Left kidney (tissue), 8 donors: ENCODE data around the gene CCDC102B. TPM values are rescaled to one million over a fixed set of nuclear protein-coding genes. Genes with fewer than 3 reads are reported as not detected.
"Not testable (repeated sequence)": the region's sequence is repeated elsewhere in the genome, so short reads cannot be mapped to it uniquely, and the experiment has no call there.

ENCODE experiments used
- DNase-seq: peaks from one replicate; pipeline ENCODE4 v3.0.0-alpha.2; 2013
- long read RNA-seq, 8 donors: transcript quantifications; one replicate each; lab custom pipeline, GENCODE V29; 2026
- polyA plus RNA-seq: library from polyadenylated mRNA; unstranded; fragments of 120-200 nt; gene quantifications from one replicate; pipeline ENCODE4 v1.2.1, GENCODE V29; 2013; ENCODE audit not compliant: insufficient read length

CCDC102B gene
- polyA plus RNA-seq: 8.8 TPM
- long read RNA-seq, donor 1, partial matches to known transcripts: 0 of 1 reads
- long read RNA-seq, donor 1, other reads (novel, unspliced or antisense): 0 of 1 reads
- long read RNA-seq, donor 2, partial matches to known transcripts: 0 of 1 reads
- long read RNA-seq, donor 2, other reads (novel, unspliced or antisense): 0 of 1 reads
- long read RNA-seq, donor 3: 0 reads
- long read RNA-seq, donor 4: 0 reads
- long read RNA-seq, donor 5, partial matches to known transcripts: 0 of 1 reads
- long read RNA-seq, donor 5, other reads (novel, unspliced or antisense): 0 of 1 reads
- long read RNA-seq, donor 6: 0 reads
- long read RNA-seq, donor 7: 0 reads
- long read RNA-seq, donor 8: 0 reads

DNA sequence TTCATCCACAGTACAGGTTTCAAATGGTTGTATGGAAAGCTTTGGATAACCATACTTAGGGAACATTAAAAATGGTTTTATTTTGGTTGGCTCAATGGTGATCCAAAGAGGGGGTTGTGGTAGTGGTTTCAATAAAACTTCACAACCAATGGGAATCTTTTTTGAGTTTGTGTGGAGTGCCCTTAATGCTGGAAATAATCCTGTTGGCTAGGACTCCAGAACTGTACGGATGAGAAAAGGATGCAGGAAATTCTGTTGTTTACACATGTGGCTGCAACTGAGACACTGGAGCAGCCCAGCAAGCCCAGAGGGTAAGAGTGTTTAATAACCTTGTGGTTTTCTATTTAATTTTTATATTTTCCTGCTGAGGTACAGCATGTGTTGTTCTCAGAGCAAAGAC, at the start of gene CCDC102B:
Gene CCDC102B, plus strand, starts transcription at position 210 of the 400 bp plus-strand sequence. CDS start 38,684 bp downstream, outside the sequence.
- DNase-seq: no peak

DNA sequence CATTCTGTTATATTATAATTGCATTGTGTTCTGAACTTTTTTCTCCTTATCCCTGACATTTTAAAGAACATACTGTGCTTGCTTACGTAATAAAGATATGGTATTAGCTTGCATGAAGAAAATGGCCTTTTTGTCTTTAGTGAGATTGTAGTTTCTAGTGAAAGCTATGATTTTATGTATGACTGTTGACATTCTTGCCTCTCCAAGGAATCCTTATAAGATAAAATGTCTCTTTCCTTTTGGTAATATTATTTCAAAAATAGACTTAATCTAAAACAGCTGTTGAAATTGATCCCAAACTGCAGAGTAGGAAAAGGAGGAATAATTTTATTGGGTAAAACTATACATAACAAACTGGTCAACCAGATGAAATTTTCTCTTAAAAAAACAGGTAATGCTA, 40.8 kb upstream of the CCDC102B start:
- DNase-seq: no peak

DNA sequence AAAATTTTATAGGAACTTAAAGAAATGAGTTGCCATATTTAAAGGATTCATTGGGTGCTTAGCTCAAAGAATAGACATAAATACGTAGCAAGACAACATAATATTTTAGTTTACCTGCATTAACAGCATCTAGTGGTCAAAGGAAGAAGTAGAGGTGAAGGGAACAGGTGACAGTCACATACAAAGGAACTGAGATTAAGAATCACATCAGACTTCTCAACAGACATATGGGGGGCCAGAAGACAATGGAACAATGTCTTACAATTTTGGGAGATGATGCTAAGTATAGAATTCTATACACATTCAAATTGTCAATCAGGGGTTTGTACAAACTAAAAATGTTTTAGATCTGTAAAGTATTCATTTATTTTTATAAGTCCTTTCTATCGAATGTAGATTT, 38.6 kb upstream of the CCDC102B start:
- no peak for DNase-seq

DNA sequence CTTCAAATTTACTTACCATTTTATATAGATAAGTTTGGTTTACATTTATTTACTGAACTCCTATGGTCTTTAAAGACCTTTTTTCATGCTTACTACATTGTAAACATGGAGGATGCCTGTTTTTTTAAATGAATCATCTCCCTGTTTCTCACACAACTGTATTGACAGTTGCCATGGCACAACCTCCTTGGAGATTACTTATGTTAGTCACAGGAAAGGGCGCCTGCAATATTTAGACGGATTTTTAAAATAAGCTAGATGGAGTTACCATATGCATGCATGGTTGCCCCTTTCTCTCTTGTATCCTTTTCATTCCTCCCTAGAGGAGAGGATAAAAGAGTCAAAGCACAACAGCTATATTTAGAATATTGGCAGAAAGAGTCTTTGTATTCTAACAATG, 34.8 kb upstream of the CCDC102B start:
- DNase-seq: no peak

DNA sequence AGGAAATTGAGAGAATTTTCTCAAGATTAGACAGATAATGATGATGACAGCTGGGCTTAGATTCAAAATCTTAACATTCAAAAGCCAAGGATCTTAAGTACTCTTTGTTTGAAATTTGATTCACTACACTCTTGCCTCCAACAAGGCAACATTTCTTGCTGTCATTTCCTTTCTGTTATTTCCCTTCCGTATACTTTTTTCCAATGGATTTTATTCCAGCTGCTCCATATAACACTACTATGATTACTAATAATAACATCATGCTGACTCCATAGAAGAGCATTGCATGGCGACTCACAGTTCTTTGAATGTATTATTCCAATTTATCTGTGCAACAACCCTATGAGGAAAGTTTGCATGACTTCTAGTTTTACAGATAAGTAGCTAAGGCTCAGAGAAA, 33.9 kb upstream of the CCDC102B start:
- no peak for DNase-seq

DNA sequence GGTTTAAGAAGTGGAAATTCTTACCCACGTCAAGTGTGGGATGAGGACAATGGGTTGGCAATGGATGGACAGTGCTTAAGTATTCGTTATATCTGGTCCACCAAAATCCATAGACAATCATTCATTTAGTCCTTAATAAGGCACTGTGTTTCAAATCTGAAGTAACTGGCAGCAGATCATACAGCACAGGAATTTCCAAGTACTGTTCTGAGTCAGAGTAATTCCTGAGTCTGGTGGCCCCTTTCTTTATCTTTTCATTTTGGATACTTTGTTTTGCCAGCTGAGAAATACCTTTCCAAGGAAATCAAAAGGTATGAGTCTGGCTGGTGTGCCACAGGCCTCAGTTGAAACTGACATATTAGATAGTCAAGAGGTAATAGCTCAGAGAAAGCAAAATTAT, 31.4 kb upstream of the CCDC102B start:
- DNase-seq: no peak

DNA sequence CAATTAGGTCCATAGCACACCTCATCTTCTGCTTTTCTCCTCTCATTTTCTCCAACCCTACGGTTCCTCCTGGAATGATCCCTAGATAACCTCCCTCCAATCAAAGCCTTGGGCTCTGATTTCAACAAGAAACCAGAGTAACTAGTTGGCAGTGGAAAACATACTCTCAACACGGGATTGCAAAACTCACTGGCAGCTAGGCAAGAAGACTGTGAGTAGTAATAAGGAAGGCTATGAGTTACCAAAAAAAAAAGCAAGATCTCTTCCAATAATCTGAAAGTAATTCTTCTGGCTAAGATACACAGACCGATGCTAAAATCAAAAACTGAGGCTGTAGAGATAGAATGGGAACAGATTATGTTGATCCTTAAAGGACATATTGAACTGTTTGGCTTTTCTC, 28.4 kb upstream of the CCDC102B start:
- no peak for DNase-seq

DNA sequence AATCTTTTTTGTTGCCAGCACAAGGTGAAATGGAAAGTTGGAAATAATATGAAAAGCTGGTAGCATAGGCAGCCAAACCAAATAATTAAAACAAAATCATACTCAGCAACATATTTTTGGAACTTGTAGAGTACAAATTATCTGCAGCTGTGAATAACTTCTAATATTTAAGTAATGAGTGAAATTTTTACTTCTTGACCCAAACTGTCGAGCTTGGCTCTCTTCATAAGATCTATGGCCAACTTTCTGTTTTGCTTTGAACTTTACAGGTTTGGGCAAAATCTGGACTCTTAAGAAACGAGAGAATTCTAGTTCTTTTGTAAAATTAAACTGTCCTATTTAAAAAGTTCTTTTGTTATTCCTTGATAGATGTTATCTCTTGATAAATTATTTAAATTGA, 25.6 kb upstream of the CCDC102B start:
- no peak for DNase-seq

DNA sequence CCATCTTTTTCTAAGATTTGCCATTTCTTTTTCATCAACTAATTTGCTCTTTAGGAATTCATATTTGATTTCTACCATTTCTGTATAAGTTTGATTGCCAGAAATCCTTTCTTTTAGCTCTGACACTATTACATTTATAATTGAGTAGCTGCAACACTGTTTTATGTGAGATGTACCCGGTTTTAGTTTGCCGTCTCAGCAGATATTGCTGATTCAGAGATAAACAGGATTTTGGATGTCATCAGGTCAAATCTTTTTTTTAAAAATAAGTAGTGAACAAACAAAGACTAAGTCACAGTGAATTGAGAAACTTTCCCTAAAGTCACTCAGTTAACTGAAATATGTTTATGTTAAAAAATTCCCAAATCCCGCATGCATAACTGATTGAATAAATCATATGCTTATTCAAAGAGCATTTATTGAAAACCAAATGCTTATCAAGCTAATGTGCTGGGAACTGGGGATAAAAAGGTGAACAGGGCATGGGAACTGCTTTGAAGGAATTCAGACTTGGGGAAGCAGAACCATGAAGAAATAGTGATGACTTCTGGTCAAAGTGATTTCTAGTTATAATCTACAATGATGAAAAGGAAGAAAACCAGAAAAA, 19.5 kb upstream of the CCDC102B start:
- DNase-seq: no peak

DNA sequence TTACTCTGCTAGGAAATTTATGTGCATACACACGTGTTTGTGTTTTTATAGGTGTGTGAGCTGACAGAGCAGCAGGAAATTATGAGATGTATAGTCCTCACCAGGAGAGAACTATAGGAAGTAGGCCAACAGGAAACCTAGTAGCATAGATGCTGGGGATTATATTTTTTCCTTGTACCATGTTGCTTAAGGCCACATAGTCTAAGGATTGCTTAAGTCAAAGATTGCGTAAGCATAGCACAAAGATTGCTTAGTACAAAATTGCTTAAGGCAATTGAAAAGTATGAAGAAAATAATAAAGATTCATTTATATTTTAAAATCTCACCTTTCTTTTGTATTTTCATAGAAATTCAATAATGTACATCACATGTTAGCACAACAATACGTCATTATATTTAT, 18.7 kb upstream of the CCDC102B start:
- no peak for DNase-seq

DNA sequence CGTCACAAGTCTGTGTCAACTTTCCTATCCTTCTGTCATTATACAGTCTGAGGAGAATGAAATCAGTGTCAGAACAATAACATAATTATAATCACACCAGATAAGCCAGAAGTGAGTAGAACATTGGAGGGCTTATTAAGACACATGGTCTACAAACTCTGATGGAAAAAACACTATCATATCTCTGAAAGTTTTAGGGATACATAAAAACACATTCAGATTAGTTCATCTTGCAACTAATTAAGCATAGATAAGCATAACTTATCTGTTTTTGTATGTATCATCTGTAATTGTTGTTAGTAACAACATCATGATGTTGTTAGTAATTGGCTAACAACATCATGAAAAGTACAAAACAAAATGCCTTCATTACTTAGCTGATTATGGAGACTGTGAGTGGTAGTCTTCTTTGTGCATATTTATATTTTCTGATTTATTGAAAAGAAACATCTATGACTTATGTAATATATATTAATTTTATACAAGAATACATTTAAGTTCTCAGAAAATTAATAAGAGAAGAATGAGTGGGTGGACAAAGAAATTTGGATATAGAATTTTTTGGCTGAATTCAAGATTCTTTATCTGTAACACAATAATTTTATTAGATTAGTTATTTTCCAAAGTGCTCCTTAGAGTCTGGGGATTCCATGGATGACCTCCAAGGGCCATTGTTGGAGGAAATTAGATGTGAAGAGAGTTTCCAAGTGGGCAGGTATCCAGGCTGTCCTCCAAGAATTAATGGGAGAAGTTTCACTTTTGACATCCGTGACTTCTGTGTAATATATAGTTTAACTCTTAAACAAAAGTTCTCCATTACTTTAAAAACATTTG, 16.9 kb upstream of the CCDC102B start:
- DNase-seq: no peak

DNA sequence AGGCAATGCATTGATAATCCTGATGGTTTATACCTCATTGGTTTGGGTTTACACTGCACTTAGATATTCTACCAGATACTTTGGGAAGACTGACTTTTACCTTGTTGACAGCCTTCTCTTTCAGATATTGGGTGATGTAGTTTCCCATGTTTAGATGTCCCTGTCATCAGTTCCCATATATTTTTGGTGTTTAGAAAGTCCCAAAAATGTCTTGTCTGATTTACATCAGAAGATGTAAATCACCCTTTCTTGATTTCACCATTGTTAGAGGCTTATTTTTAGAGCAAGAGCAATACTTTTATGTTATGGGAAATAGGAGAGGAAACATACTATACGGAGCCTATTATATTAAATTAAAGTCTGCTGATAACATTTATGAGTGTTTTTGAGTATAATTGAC, 14.4 kb upstream of the CCDC102B start:
- no peak for DNase-seq

DNA sequence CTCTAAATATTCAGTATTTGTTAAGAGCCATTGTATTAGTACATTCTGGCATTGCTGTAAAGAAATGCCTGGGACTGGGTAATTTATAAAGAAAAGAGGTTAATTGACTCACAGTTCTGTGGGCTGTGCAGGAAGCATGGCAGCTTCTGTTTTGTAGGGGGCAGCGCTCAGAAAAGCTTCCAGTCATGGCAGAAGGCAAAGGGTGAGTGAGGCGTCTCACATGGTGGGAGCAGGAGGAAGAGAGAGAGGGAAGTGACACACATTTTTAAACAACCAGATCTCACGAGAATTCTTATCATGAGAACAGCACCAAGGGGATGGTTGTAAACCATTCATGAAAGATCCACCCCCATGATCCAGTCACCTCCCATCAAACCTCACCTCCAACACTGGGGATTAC, 13.8 kb upstream of the CCDC102B start:
- no peak for DNase-seq

DNA sequence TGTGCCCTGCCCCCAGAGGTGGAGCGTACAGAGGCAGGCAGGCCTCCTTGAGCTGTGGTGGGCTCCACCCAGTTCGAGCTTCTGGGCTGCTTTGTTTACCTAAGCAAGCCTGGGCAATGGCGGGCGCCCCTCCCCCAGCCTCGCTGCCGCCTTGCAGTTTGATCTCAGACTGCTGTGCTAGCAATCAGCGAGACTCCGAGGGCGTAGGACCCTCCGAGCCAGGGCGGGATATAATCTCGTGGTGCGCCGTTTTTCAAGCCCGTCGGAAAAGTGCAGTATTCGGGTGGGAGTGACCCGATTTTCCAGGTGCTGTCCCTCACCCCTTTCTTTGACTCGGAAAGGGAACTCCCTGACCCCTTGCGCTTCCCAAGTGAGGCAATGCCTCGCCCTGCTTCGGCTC, 7.6 kb upstream of the CCDC102B start:
- DNase-seq: not testable (repeated sequence)

DNA sequence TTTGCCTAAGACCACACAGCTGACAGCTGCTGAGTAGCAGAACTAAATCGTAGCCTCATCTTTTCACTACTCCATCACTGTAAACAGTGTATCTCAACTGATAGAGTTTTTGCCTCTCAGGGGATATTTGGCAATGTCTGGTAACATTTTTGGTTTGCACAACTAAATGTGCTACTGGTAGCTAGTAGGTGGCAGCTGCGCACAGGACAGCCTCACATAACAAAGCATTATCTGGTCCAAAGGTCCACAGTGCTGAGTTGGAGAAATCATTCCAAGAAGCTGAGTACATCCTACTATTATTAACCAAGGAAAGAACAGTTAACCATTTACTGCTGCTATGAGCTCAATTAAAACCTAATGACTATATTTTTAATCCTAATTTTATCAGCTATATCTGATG, 6.1 kb upstream of the CCDC102B start:
- no peak for DNase-seq

DNA sequence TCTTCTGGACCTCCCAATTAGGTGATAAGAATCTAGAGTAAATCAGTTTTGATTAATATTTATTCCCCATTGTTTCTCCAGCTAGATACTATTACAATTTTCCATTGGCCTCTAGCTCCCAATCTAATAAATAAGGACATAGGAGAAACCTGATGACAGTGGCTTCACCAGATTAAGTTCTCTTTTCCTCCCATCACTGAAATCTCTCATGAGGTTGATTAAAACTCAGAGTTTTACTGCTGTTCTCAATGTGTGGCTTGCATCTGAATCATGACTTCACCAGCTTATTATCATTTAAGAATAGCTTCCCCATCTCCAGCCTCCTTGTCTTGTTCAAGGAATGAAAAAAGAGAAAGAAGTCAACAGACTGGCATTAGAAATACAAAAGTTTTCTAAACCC, 3.9 kb upstream of the CCDC102B start:
- DNase-seq: no peak

DNA sequence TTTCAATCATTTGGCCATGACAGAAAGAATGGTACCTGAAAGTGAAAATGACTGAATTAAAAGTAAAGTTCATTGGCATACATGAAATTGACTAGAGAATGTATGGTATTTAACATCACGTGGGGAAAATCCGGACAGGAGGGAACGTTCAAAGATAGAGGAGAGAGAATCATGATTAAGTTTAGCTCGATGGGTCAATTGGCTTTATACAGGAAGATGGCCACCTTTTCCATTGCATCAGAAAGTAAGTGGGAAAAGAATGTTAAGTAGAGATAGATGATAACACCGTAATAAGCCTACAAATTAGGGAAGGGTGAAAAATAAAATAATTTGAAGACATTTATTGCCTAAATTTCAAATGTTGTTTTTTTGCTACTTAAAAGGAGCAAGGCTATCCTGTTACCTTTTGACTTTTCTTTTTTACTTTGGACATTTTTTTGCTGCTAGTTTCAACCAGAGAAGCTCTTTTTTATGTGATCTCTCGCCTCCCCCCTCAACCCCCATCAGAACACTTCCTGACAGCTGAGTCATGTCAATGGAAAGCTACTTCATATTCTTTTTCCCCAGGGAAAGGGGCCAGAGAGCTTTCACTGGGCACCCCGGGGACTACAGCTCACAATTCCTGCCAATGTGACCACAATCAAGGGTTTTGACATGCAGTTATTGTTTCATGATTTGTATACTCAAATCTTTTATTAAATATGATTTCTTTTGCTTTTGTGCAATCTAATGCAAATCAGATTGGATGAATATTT, 767 bp upstream of the CCDC102B start:
- DNase-seq: no peak

DNA sequence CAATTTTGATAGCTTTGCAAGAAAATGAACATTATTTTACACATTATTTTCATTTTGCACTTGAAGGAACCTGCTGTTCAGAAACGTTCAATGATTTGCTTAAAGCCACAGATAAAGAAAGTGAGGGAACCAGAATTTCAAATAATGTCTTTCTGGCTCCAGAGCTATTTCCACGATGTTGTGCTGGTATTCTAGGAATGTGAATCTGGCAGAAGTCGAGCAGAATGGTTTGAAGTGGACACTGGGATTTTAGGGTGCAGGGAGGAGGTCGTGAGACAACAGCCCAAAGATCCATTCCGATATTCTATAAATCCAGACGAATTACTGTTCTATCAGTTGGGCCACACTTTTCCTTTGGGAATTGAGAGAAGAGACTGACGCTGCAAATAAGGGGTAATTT, 2.2 kb downstream of the CCDC102B start:
- DNase-seq: no peak

DNA sequence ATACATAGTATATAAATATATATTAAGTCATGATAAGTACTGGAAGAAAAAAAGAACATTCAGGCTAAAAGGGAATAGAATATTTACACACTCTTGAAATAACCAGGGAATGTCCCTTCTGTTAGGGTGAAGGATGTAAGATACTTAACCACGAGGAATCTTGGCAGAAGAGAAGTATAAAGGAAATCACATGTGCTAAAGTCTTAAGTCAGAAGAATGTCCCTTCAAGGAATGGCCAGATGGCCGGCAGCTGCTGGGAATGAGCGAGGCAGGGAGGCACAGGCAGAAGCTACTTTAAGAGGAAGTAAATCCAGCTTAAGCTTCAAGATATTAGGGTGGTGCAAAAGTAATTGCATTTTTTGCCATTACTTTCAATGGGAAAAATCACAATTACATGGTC, 5.5 kb downstream of the CCDC102B start:
- peak; percentile 37 for DNase-seq

DNA sequence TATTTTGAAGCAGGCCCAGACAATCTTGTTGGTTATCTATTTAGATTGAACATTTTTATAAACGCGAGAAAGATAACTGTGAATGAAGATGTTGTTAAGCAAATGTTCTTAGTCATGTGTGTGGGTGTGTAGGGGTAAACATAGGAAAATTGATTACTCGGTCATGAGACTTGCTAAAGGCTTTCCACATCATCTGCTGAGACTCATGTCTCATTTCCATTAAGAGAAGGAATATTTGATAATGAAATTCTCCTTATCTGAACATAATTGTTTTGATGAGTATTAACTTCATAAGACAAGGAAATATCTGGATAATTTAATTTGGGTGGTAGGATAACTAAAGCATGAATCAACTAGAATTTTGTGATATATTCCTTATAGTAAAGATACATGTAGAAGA, 19.7 kb downstream of the CCDC102B start:
- no peak for DNase-seq

DNA sequence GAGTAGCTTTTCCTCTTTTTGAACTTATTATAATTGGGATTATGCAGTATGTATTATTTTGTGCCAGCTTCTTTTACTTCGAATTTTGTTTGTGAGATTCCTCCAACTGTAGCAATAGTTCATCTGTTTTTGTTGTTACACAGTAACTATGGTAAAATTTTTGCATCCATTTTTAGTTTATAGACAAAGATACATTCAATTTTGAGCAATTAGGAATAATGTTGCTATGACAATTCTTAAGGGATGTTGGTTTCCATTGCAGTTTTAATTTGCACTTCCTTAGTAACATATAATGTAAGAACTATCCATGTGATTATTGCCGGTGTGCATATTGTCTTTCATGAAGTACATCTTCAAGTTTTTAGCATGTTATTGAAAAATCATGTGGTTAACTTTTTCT, 20.7 kb downstream of the CCDC102B start:
- no peak for DNase-seq

DNA sequence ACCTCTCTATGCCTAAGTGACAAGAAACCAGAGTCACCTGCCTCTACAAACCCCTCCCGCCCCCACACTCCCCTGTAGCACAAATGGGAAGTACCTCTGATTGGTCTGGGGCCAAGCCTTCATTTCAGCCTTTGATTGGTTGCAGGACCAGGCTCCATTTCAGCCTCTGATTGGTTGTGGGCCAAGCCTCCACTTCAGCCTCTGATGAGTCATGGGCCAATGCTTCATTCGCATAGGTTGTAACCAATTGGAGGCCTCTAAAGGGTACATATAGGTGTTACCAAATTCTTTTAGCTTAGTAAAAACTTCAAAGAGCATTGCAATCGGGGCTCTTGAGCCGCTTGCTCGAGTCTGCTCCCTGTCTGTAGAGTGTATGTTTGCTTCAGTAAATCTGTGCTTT, 25.0 kb downstream of the CCDC102B start:
- no peak for DNase-seq
